ENCODE results near the gene NTM.
A peak's percentile ranks its signal among the peaks of the same experiment; 100 is the strongest.

The NTM gene

GRCh38 chr11:131571571-131571970 lies 201.2 kb downstream of the NTM start:
- FAIRE-seq = no peak
- TF ChIP-seq POLR2A (IDR thresholded peaks at IDR 0.05; ENCODE audit: low read depth, low read length) (no peak), TAF1 (IDR thresholded peaks at IDR 0.05; ENCODE audit: low read depth, low read length) (no peak), POLR2AphosphoS5 (IDR thresholded peaks at IDR 0.05; ENCODE audit: low read depth, low read length) (no peak), SPI1 (IDR thresholded peaks at IDR 0.05; ENCODE audit: low read depth, low read length) (no peak), POU2F2 (IDR thresholded peaks at IDR 0.05; ENCODE audit: low read depth, low read length) (no peak), PAX5 (IDR thresholded peaks at IDR 0.05; ENCODE audit: insufficient read depth, low read length, severe bottlenecking) (no peak)
- no peak for DNase-seq (ENCODE audit: insufficient read length, low spot score)

- TF ChIP-seq POLR2AphosphoS5 (IDR thresholded peaks at IDR 0.05; ENCODE audit: low read depth, low read length) = no peak
- no peak for FAIRE-seq
- DNase-seq (ENCODE audit: insufficient read length, low spot score) = no peak
These were observed 202.0 kb downstream of the NTM start for GRCh38 chr11:131572423-131572822.

- TF ChIP-seq PAX5 (IDR thresholded peaks at IDR 0.05; ENCODE audit: insufficient read depth, low read length, severe bottlenecking) (no peak), TAF1 (IDR thresholded peaks at IDR 0.05; ENCODE audit: low read depth, low read length) (no peak), POU2F2 (IDR thresholded peaks at IDR 0.05; ENCODE audit: low read depth, low read length) (no peak), POLR2A (IDR thresholded peaks at IDR 0.05; ENCODE audit: low read depth, low read length) (no peak), POLR2AphosphoS5 (IDR thresholded peaks at IDR 0.05; ENCODE audit: low read depth, low read length) (no peak), SPI1 (IDR thresholded peaks at IDR 0.05; ENCODE audit: low read depth, low read length) (no peak)
- DNase-seq (ENCODE audit: insufficient read length, low spot score) (peak; percentile 17), FAIRE-seq (peak; percentile 45)
These were observed 209.5 kb downstream of the NTM start for GRCh38 chr11:131579932-131580387.

GRCh38 chr11:131580476-131580875 lies 210.1 kb downstream of the NTM start:
- FAIRE-seq = no peak

GRCh38 chr11:131581046-131581445 lies 210.6 kb downstream of the NTM start:
- FAIRE-seq = no peak
- DNase-seq (ENCODE audit: insufficient read length, low spot score) = no peak
- TF ChIP-seq POLR2AphosphoS5 (IDR thresholded peaks at IDR 0.05; ENCODE audit: low read depth, low read length) (no peak), PAX5 (IDR thresholded peaks at IDR 0.05; ENCODE audit: insufficient read depth, low read length, severe bottlenecking) (no peak), TAF1 (IDR thresholded peaks at IDR 0.05; ENCODE audit: low read depth, low read length) (no peak), SPI1 (IDR thresholded peaks at IDR 0.05; ENCODE audit: low read depth, low read length) (no peak), POU2F2 (IDR thresholded peaks at IDR 0.05; ENCODE audit: low read depth, low read length) (no peak), POLR2A (IDR thresholded peaks at IDR 0.05; ENCODE audit: low read depth, low read length) (no peak)

More at GRCh38 chr11:131580476-131580875, 210.1 kb downstream of the NTM start:
- DNase-seq (ENCODE audit: insufficient read length, low spot score) = no peak
- TF ChIP-seq POLR2A (IDR thresholded peaks at IDR 0.05; ENCODE audit: low read depth, low read length) (no peak), POLR2AphosphoS5 (IDR thresholded peaks at IDR 0.05; ENCODE audit: low read depth, low read length) (no peak), SPI1 (IDR thresholded peaks at IDR 0.05; ENCODE audit: low read depth, low read length) (no peak), PAX5 (IDR thresholded peaks at IDR 0.05; ENCODE audit: insufficient read depth, low read length, severe bottlenecking) (no peak), POU2F2 (IDR thresholded peaks at IDR 0.05; ENCODE audit: low read depth, low read length) (no peak), TAF1 (IDR thresholded peaks at IDR 0.05; ENCODE audit: low read depth, low read length) (no peak)

GRCh38 chr11:131582021-131582525 lies 211.7 kb downstream of the NTM start:
- DNase-seq (ENCODE audit: insufficient read length, low spot score) (no peak), FAIRE-seq (no peak)
- TF ChIP-seq PAX5 (IDR thresholded peaks at IDR 0.05; ENCODE audit: insufficient read depth, low read length, severe bottlenecking) = no peak
- TF ChIP-seq TAF1 (IDR thresholded peaks at IDR 0.05; ENCODE audit: low read depth, low read length) = no peak
- no peak for TF ChIP-seq POLR2A (IDR thresholded peaks at IDR 0.05; ENCODE audit: low read depth, low read length)
- no peak for TF ChIP-seq POU2F2 (IDR thresholded peaks at IDR 0.05; ENCODE audit: low read depth, low read length)
- no peak for TF ChIP-seq POLR2AphosphoS5 (IDR thresholded peaks at IDR 0.05; ENCODE audit: low read depth, low read length)
- no peak for TF ChIP-seq SPI1 (IDR thresholded peaks at IDR 0.05; ENCODE audit: low read depth, low read length)

GRCh38 chr11:131583421-131583820 lies 213.0 kb downstream of the NTM start:
- TF ChIP-seq POLR2A (IDR thresholded peaks at IDR 0.05; ENCODE audit: low read depth, low read length) (no peak), TAF1 (IDR thresholded peaks at IDR 0.05; ENCODE audit: low read depth, low read length) (no peak), PAX5 (IDR thresholded peaks at IDR 0.05; ENCODE audit: insufficient read depth, low read length, severe bottlenecking) (no peak), POU2F2 (IDR thresholded peaks at IDR 0.05; ENCODE audit: low read depth, low read length) (no peak), SPI1 (IDR thresholded peaks at IDR 0.05; ENCODE audit: low read depth, low read length) (no peak), POLR2AphosphoS5 (IDR thresholded peaks at IDR 0.05; ENCODE audit: low read depth, low read length) (no peak)
- DNase-seq (ENCODE audit: insufficient read length, low spot score) = no peak
- no peak for FAIRE-seq

- DNase-seq (ENCODE audit: insufficient read length, low spot score) = no peak
- TF ChIP-seq PAX5 (IDR thresholded peaks at IDR 0.05; ENCODE audit: insufficient read depth, low read length, severe bottlenecking) (no peak), POU2F2 (IDR thresholded peaks at IDR 0.05; ENCODE audit: low read depth, low read length) (no peak), SPI1 (IDR thresholded peaks at IDR 0.05; ENCODE audit: low read depth, low read length) (no peak), POLR2AphosphoS5 (IDR thresholded peaks at IDR 0.05; ENCODE audit: low read depth, low read length) (no peak), POLR2A (IDR thresholded peaks at IDR 0.05; ENCODE audit: low read depth, low read length) (no peak), TAF1 (IDR thresholded peaks at IDR 0.05; ENCODE audit: low read depth, low read length) (no peak)
- FAIRE-seq = no peak
These were observed 213.5 kb downstream of the NTM start for GRCh38 chr11:131583938-131584337.

- DNase-seq (ENCODE audit: insufficient read length, low spot score) (no peak), FAIRE-seq (no peak)
- TF ChIP-seq POU2F2 (IDR thresholded peaks at IDR 0.05; ENCODE audit: low read depth, low read length) = no peak
- TF ChIP-seq TAF1 (IDR thresholded peaks at IDR 0.05; ENCODE audit: low read depth, low read length) = no peak
- TF ChIP-seq PAX5 (IDR thresholded peaks at IDR 0.05; ENCODE audit: insufficient read depth, low read length, severe bottlenecking) = no peak
- no peak for TF ChIP-seq POLR2A (IDR thresholded peaks at IDR 0.05; ENCODE audit: low read depth, low read length)
- no peak for TF ChIP-seq POLR2AphosphoS5 (IDR thresholded peaks at IDR 0.05; ENCODE audit: low read depth, low read length)
- TF ChIP-seq SPI1 (IDR thresholded peaks at IDR 0.05; ENCODE audit: low read depth, low read length) = no peak
These were observed 214.6 kb downstream of the NTM start for GRCh38 chr11:131584785-131585592.

All from GM12891 (cell line).